Inflammatory macrophage treated with lipopolysaccharide for 4 hours (primary cell): ENCODE results near the gene GPATCH4.

Experiments
- DNase-seq: peaks from one replicate; pipeline ENCODE4 v3.0.0-alpha.2; 2020

The GPATCH4 gene

GRCh38 chr1:156571919-156572662, 29.2 kb downstream of the GPATCH4 start, which contains the start of gene IQGAP3:
IQGAP3 (minus strand) TSS chr1:156572565; CDS start chr1:156572529, 36 bp downstream.
- peak; percentile 90 for DNase-seq

GRCh38 chr1:156571261-156571852, 29.9 kb downstream of the GPATCH4 start:
- DNase-seq, result peak; percentile 79

- no peak for DNase-seq
Measured at GRCh38 chr1:156566436-156566835, 34.8 kb downstream of the GPATCH4 start.

DNA sequence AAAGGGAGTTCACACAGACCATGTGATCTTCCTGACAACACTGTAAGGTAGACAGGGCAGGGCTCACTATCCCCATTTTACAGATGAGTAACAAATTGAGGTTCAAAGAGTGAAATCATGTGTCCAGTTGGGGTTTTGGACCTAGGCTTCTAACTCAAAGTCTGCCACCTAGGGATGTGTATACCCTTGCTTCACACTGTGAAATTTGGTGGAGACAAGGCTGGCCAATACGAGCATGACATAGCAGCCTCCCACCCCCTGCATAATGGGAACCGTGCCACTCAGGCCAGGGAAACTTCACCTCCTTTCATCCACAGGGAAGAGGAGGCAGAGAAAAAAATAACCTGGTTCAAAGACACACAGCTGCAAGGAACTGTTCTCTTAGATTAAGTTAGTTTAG, 35.8 kb downstream of the GPATCH4 start:
- DNase-seq, result no peak

GRCh38 chr1:156560585-156561163, 40.6 kb downstream of the GPATCH4 start:
- no peak for DNase-seq

DNA sequence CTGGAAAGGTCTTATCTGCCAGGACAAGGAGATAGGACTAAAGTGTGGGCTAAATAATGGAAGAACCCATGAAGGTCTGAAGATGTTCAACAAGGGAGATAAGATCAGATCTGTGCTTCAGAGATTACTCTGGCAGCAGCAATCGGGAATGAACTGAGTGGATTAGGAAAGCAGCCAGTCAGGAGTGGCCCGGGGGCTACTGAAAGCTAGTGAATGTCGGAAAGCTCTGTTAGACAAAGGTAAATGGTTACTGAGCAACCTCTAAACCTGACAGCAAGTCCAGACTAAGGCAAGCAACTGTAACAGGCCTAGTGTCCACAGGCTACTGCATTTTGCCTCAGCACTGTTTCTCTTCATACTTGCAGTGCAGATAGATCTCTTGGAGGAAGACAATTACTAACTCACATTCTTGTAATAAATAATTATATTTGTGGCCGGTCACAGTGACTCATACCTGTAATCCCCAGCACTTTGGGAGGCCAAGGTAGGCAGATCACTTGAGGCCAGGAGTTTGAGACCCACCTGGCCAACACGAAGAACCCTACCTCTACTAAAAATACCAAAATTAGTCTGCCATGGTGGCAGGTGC, 41.4 kb downstream of the GPATCH4 start:
- DNase-seq, result no peak

DNA sequence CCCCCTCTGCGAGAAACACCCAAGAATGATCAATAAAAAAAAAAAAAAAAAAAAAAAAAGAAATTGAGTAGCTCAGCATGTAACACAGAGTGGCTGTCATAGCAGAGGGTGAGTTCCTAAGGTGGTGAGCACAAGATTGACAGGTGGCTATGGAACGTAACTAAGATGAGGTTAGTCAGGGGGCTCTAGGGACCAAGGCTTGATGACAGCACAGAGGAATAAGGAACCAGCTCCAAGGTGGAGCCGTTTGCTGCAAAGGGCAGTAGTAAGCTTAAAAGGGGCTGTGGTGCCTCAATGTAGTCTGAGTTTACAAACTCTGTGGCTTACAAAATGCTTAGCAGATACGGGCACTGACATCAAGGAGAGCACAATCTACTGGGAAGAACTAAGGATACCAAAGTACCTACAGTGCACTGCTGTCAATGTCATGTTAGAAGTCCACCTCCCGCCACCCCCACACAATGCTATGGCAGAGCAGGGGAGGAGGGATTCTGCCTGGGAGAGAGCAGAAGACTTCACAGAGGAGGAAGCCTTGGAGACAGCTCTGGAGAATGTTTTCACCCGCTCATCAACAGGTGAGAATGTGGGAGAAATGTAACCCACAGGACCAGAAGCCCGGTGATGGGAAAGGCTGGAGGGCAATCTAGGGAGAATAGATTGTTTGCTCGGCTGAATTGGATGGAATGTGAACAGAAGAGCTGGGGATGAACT, 42.0 kb downstream of the GPATCH4 start:
- no peak for DNase-seq

DNA sequence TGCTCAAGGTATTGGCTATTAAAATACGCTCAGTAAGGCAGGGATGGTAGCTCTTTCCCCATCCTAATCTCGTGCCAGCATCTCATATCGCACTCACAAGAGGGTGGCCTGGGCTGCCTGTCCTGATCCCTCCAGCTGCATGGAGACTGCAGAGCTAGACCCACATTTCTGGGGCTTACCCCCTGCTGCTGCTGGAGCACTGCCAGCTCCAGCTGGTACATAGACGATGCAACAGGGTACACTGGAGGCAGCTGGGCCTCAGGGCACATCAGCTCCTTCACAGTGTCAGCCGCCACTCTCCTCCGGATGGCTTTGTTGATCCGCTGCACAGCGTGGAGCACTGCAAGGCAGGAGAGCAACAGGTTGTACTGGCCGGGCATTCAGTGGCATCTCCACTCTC, 44.9 kb downstream of the GPATCH4 start:
- no peak for DNase-seq

GRCh38 chr1:156555715-156556114, 45.6 kb downstream of the GPATCH4 start:
- DNase-seq, result no peak

DNA sequence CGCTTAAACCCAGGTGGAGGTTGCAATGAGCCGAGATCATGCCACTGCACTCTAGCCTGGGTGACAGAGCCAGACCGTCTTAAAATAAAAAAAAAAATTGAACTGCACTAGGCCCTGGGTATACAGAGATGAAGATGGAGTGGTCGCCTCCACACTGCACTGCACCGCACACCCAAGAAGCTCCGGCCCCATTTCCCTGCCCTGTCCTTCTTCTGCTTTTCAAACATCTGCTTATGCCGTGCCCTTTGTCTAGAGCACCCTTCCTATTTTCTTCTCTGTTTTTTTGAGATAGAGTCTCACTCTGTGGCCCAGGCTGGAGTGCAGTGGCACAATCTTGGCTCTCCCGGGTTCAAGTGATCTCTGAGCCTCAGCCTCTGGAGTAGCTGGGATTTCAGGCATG, 46.3 kb downstream of the GPATCH4 start:
- DNase-seq, result no peak

GRCh38 chr1:156553860-156554485, 47.3 kb downstream of the GPATCH4 start:
- no peak for DNase-seq

DNA sequence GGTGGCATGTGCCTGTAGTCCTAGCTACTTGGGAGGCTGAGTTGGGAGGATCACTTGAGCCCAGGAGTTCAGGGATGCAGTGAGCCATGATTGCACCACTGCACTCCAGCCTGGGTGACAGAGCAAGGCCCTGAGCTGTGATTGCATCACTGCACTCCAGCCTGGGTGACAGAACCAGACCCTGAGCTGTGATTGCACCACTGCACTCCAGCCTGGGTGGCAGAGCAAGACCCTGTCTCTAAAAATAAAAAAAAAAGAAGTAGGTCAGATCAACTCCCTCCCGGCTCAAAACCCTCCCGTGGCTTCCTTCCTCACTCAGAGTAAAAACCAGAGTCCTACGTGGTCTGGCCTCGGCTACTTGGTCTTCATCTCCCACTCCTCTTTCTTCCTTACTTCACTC, 48.3 kb downstream of the GPATCH4 start:
- peak; percentile 88 for DNase-seq

DNA sequence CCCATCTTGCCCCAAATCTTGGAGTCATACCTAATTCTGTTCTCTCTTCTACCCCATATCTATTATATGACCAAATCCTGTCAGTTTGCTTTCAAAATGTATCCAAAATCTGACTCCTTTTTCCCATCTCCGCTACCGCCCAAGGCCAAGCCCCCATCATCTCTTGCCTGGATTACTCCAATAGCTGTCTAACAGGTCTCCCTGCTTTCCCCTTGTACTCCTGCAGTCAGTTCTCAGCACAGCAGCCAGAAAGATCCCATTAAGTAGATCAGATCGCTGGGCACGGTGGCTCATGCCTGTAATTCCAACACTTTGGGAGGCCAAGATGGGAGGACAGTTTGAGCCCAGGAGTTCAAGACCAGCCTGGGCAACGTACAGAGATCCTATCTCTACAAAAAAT, 48.8 kb downstream of the GPATCH4 start:
- DNase-seq, result no peak

GRCh38 chr1:156551869-156552268, 49.4 kb downstream of the GPATCH4 start:
- peak; percentile 61 for DNase-seq

GRCh38 chr1:156551066-156551643, 50.1 kb downstream of the GPATCH4 start:
- DNase-seq, result no peak

DNA sequence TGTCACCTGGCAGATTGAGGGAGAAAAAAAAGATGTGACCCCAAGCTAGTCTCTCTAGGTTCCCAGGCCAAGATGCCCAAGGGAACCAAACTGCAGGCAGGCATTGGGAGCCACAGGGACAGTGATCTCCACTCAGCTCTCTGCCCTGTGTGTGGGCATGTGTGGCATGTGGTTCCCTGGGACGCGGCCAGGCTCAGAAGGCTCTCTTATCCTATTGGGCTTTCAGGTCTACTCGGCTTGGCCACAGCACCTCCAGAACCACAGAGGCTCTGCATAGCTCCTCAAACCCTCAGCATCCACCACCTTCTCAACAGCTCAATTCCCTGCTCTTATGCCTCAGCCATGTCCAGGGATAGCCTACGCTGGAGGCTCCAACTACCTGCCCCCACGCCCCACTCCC, 50.9 kb downstream of the GPATCH4 start:
- no peak for DNase-seq

DNA sequence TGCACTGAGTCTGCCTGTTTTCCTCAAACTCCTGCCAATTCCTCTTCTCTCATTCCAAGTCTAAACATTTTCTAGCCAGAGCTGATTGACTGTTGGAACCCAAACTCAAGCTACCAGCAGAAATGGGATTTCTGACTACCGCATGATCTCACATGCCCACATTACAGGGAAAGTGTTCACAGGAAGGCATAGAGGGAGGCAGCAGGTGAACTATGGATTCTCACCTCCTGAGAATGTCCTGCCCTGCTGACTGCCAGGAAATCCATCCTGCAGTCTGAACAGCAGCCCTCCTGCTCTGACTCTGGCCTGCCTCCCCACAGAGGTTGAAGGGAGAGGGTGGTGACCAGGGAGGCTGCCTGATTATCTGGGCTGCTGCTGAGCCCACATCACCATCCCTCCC, 51.4 kb downstream of the GPATCH4 start:
- DNase-seq, result no peak

- DNase-seq, result no peak
Measured at GRCh38 chr1:156549390-156549789, 51.9 kb downstream of the GPATCH4 start.

GRCh38 chr1:156547982-156548381, 53.3 kb downstream of the GPATCH4 start:
- no peak for DNase-seq

DNA sequence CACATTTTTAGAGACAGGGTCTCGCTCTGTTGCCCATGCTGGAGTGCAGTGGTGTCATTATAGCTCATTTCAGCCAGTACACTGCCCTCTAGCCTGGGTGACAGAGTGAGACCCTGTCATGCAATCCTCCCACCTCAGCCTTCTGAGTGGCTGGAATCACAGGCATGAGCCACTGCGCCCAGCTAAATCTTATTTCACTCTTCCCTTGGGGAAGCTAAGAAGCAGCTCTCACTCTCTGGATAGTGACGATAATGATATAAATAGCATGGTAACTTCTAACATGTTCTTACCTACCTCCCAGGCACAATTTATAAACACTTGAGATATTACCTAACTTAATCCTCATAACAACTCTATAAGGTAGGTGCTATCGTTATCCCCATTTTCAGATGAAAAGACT, 53.8 kb downstream of the GPATCH4 start:
- no peak for DNase-seq

- no peak for DNase-seq
Measured at GRCh38 chr1:156546267-156546666, 55.0 kb downstream of the GPATCH4 start.

DNA sequence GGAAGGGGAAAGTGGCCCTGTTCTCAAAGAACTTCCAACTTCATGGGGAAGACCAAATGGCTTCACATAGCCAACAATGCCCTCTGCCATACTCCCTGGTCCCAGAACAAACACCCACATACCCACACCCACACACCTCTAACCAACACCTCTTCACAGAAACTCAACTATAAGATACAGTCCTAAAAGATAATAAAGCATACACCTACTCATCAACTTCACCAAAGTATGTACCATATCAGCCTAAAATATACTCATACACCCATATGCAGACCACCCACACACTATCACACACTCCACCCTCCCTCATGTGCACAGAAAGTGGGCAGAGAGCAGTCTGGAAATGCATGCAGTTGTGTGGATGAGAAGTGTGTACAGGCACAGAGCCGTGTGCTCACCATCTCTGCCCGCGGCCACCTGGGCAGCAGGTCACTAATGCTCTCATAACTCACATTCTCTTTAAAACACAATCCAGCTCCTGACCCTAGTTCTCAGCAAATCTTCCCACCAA, 56.6 kb downstream of the GPATCH4 start:
- no peak for DNase-seq
